OCI-M1 (cell line): ENCODE measurements around the gene FOXP3.

Experiments used
- DNase-seq: peaks from one replicate; lab custom pipeline; 2025; lab: John Stamatoyannopoulos, UW

Gene FOXP3

GRCh38 chrX:49249616-49250015 is 14.9 kb downstream of the FOXP3 start:
- no peak for DNase-seq

DNA sequence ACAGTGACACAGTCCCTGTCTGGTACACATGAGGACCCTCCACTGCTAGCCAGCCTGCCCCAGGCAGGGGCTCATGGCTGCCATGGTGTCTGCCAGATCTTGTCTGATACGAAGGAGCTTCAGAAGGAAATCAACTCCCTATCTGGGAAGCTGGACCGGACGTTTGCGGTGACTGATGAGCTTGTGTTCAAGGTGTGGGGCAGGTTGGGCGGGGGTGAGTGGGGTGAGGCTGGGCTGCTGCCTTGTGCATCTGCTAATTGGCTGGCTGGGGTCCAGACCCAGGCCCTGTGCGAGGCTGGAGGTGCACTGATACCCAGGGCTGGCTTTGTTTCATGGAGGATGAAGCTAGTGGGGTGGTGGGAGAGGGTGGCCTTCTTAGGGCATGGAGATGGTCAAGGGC is 15.4 kb downstream of the FOXP3 start:
- no peak for DNase-seq

GRCh38 chrX:49247916-49248811 is 16.3 kb downstream of the FOXP3 start:
- DNase-seq: no peak

DNA sequence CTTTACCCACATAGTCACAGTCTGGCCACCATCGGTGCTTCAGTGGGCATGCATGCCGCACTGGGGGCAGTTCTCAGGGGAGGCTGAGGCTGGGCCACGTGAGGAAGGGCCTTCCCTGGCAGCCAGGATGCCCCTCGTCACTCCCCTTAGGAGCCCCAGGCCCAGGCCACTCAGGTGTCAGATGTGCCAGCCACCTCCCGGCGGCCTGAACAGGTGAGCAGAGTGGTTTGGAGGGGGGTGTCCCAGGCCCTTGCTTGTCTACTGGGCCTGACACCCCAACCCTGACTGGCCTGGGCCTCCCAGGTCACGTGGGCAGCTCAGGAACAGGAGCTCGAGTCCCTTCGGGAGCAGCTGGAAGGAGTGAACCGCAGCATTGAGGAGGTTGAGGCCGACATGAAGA is 17.2 kb downstream of the FOXP3 start:
- DNase-seq: no peak

GRCh38 chrX:49246541-49246940 is 18.0 kb downstream of the FOXP3 start:
- no peak for DNase-seq

DNA sequence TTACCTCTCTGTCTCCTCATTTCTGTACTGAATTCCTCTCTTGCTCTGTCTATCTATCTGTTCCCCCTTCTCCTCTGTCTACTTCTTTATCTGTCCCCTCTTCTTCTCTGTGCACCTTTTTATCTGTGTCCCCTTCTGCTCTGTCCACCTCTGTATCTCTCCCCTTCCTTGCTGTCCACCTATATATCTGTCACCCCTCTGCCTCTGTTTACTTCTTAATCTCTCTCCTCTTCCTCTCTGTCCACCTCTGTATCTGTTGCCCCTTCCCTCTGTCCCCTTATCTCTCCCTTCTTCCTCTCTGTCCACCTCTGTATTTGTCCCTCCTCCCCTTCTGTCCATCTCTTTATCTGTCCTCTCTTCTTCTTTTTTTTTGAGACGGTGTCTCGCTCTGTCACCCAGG is 20.3 kb downstream of the FOXP3 start:
- no peak for DNase-seq

GRCh38 chrX:49243166-49243565 is 21.3 kb downstream of the FOXP3 start:
- DNase-seq: no peak

- DNase-seq: no peak
Measured at GRCh38 chrX:49242545-49243066, 21.9 kb downstream of the FOXP3 start.

GRCh38 chrX:49238735-49239134 is 25.8 kb downstream of the FOXP3 start:
- DNase-seq: no peak

- peak; percentile 1 for DNase-seq
Measured at GRCh38 chrX:49237060-49237459, 27.4 kb downstream of the FOXP3 start.

- no peak for DNase-seq
Measured at GRCh38 chrX:49233887-49234555, 30.5 kb downstream of the FOXP3 start.

DNA sequence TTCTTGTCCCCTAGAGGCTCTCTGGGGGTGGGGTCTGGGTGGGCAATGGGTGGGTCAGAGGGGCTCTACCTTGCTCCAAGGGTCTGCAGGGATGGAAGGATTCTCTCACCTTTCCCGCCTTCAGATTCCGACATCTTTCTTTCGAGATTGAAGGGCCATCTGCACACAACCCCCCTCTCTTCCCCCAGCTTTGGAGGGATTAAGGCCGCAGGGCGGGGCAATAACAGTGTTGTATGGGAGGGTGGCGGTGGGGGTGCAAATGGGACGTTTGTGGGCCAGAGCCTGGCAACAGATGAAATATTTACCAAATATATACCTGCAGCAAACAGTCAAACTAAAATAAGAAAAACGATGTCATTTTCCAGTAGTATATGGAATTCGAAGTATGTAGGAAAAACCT is 31.3 kb downstream of the FOXP3 start, which contains the start of gene CACNA1F:
CACNA1F (minus strand) TSS at position 165 of the 400 bp plus-strand sequence; CDS start at position 134, 31 bp downstream.
- no peak for DNase-seq

GRCh38 chrX:49232525-49232924 is 32.0 kb downstream of the FOXP3 start:
- no peak for DNase-seq

DNA sequence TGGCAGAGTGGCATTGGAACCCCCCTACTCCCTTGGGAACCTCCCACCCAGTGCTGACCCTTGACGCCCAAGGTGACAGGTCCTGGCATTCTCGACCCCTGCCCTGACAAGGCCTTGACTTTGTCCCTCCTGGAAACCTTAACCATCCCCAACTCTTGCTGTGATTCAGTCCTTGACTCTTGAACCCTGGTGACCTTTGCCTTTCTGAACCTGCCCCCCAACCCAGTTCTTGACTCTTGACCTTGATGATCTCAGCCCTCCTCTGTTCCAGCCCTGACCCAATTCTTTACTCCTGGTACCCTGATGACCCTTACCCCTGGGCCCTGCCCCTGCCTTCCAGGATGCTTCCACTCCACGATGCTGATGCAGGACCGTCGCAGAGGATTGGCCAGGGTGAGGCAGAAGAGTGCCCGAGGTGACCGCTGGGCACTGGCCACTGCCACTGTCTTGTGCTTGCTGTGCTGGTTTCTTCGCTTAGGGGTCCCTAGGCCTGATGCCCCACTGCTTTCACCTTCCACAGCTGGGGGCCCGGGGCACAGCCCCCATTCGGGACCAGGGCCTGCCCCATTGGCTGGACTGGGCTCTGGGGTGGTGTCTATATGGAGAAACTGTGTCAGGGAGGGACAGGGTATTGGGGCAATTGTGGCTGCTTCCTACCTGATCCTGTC is 33.0 kb downstream of the FOXP3 start:
- DNase-seq: no peak

DNA sequence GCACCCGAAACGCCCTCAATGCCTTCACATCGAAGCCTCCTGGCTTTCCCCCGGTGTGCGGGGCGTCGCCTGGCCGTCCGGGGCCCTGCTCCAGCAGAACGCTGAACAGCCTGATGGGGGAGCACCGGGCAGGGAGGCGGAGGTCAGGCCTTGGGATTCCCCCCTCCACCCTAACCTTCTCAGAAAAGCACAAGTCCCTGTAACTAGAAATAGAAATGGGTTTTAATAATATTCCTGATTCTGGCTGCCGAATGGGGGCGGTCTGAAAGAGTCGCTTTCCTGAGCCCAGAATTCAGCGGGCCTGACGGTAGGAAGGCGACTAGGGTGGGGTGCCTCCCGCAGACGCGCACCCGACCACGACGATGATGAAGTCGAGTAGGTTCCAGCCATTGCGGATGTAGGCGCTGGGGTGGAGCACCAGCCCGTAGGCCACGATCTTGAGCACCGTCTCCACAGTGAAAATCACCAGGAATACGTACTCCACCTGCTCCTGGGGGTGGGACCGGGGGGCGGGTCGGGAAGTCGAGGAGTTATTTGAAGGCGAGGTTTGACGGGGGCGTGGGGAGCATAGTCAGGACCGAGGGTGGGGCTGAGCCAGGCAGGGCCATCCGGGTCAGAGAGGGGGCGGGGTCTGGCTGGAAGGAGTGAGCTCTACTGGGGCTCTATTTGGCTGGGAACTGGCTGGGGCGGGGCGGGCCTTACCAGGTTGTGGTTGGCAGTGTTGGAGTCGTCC is 33.8 kb downstream of the FOXP3 start:
- DNase-seq: peak; percentile 62

- no peak for DNase-seq
Measured at GRCh38 chrX:49228185-49228584, 36.3 kb downstream of the FOXP3 start.

DNA sequence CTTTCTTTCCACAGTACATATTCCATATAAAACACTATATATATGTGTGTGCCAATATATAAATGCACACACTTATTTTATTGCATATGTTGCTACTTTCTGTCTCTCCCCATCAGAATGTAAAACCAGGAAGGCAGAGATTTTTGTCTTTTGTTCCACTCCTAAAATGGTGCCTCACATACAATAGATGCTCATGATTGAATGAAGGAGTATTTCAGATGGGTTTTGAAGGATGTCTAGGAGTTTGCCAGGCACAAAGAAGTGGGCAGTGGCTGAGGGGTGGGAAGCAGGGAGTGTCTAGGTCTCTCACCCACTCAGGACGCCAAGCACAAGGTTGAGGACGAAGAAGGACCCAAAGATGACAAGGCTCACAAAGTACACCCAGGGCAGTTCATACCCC is 36.8 kb downstream of the FOXP3 start:
- DNase-seq: no peak

GRCh38 chrX:49226946-49227345 is 37.6 kb downstream of the FOXP3 start:
- no peak for DNase-seq

GRCh38 chrX:49225858-49226257 is 38.7 kb downstream of the FOXP3 start:
- no peak for DNase-seq

- DNase-seq: no peak
Measured at GRCh38 chrX:49221868-49222267, 42.6 kb downstream of the FOXP3 start.

- no peak for DNase-seq
Measured at GRCh38 chrX:49220100-49220499, 44.4 kb downstream of the FOXP3 start.

DNA sequence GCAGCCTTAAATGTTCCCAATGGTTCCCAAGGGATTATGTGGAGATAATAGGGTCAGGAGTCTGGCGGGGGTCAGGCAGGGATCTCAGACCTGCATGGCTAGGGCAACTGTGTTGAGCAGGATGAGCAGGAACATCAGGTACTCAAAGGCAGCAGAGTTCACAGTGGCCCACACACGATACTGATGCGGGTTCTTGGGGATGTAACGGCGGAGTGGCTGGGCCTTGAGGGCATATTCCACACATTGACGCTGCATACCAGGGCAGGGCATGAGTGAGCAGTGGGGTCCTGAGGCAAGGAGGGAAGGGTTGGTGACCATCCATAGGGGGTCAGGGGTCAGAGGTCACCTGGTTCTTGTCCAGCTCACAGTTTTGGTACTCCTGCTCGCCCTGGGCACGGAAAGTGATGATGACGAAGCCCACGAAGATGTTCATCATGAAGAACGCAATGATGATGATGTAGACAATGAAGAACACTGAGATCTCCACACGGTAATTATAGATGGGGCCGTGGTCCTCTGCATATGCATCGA is 49.4 kb downstream of the FOXP3 start:
- DNase-seq: no peak
